ENCODE measurements around the gene BEAN1. TPM values are rescaled to one million over a fixed set of nuclear protein-coding genes. Genes with fewer than 3 reads are reported as not detected.

Gene BEAN1
- polyA plus RNA-seq, 1 of the 3 experiments (the other 2 are of a cell fraction), result 0.07 TPM

DNA sequence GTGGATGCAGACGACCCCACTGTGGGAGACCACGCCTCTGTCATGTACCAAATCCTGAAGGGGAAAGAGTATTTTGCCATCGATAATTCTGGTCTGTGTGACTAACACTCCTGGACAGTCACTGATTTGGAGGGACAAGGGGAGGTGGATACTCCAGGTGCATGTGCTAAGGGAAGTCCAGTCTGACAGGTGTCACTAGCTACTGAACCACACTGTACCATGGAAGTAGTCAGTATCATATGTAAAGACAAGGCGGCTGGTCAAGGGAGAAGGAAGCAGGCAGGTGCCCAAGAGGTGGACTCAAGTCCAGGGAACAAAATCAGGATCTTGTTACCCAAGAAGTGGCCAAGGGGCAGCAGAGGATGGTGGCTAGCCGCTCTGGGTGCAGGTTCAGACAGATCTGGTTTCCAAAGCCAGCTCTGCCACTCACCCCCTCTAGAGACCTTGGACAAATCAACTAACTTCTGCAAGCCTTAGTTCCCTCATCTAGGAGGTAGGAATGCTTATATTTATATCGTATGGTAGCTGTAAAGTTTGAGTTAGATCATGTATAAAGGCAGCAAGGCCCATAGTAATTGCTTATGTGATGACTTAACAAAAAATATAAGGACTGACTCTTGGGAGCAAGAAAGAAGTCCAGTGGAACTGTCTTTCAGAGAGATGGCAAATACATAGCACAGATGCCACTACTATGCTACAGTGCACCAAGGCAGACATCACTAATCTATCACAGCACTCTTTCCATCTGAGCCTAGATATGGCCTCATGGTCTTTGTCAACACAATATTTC lies 38.5 kb upstream of the BEAN1 start:
- TF ChIP-seq, protein P1, sequence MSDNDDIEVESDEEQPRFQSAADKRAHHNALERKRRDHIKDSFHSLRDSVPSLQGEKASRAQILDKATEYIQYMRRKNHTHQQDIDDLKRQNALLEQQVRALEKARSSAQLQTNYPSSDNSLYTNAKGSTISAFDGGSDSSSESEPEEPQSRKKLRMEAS (IDR thresholded peaks at IDR 0.05; ENCODE audit: low read depth), result no peak
- TF ChIP-seq YY1 (IDR thresholded peaks at IDR 0.05; ENCODE audit: low read depth), result no peak
- no peaks in the 10 kb centered on the region for H3F3A ChIP-seq (replicated peaks; ENCODE audit: insufficient read depth)
- 54% methylated on average over 5 of the region's 6 CpGs for WGBS (ENCODE audit: low lambda C conversion rate)
- DNase-seq, result no peak
- no peak overlapping the region for H3K4me2 ChIP-seq
- no peak overlapping the region for H3K27ac ChIP-seq (ENCODE audit: low read depth in 2 of 2, low read length in 1 of 2)
- no peaks in the 10 kb centered on the region for H4K20me1 ChIP-seq (ENCODE audit: insufficient read depth)
- H3K4me1 ChIP-seq (ENCODE audit: control insufficient read depth in 1 of 2, insufficient read depth in 2 of 2, low read depth in 1 of 2, low read length in 1 of 2), result no peaks in the 10 kb centered on the region; a peak in 1 of 4 replicates
- CTCF ChIA-PET, result interaction anchor here (0.8 to 1.8 kb wide), 3 partner anchors 19 to 46 kb away, joined by 3 to 7 read pairs (median 3); no protein-coding TSS in a partner anchor
- no peak overlapping the region for H3K4me3 ChIP-seq (ENCODE audit: low read depth in 2 of 2, low read length in 1 of 2)
- H3K9me2 ChIP-seq, result no peaks in the 10 kb centered on the region
- no peaks in the 10 kb centered on the region for H3K36me3 ChIP-seq (replicated peaks in 1 of 2; ENCODE audit: control insufficient read depth in 1 of 2, insufficient read depth in 2 of 2, low read length in 1 of 2)
- no peaks in the 10 kb centered on the region for H3K27me3 ChIP-seq (ENCODE audit: insufficient read depth)
- POLR2A ChIA-PET, result no interaction called here
- no peaks in the 10 kb centered on the region for H3K9me3 ChIP-seq
- H3K9ac ChIP-seq, result no peak overlapping the region
- H3K79me2 ChIP-seq (ENCODE audit: insufficient read depth), result no peaks in the 10 kb centered on the region
- no peak overlapping the region for H2AFZ ChIP-seq (ENCODE audit: low read depth)

DNA sequence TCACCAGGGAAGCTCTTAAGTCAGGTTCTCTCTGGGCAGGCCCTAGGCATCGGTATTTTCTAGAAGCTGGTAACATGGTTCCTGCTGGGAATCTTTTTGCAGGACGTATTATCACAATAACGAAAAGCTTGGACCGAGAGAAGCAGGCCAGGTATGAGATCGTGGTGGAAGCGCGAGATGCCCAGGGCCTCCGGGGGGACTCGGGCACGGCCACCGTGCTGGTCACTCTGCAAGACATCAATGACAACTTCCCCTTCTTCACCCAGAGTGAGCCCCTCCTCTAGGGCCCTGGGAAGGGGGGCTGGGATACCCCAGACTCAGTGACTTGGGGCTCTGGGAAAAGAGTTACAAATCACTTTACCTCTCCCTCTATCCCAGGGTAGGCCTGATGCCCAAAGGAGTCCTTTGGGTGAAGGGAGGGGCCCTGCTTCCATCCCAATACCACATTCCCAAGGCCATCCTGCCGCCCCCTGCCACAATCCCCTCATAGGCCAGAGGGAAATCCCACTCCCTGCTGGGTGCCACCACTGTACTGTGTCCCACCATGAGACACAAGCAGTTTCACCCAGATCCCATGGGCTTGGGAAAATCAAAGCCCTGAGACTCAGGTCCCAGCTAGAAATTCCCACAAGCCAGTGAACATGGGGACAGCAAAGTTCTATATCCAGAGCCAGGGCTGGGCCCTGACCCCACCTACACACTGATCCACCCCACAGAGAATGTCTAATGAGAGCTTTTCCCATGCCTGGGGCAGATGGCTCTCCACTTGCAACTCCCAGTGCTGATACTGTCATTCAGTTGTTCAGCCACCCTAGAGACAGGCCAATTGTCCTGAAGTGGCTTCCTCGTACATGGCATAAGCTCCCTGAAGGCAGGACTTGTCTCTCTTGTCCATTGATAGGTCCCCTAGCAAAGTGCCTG lies 37.6 kb upstream of the BEAN1 start:
- Histone ChIP-seq H3K4me3 (ENCODE audit: low read depth in 2 of 2, low read length in 1 of 2) (no peak overlapping the region), H3K9ac (no peak overlapping the region), H3K4me2 (no peak overlapping the region), H2AFZ (ENCODE audit: low read depth) (no peak overlapping the region), H3K9me3 (no peaks in the 10 kb centered on the region), H3K9me2 (no peaks in the 10 kb centered on the region), H4K20me1 (ENCODE audit: insufficient read depth) (no peaks in the 10 kb centered on the region), H3K79me2 (ENCODE audit: insufficient read depth) (no peaks in the 10 kb centered on the region), H3K4me1 (ENCODE audit: control insufficient read depth in 1 of 2, insufficient read depth in 2 of 2, low read depth in 1 of 2, low read length in 1 of 2) (no peaks in the 10 kb centered on the region), H3K27me3 (ENCODE audit: insufficient read depth) (no peaks in the 10 kb centered on the region), H3K27ac (ENCODE audit: low read depth in 2 of 2, low read length in 1 of 2) (no peak overlapping the region), H3K36me3 (replicated peaks in 1 of 2; ENCODE audit: control insufficient read depth in 1 of 2, insufficient read depth in 2 of 2, low read length in 1 of 2) (no peaks in the 10 kb centered on the region), H3F3A (replicated peaks; ENCODE audit: insufficient read depth) (no peaks in the 10 kb centered on the region)
- CTCF ChIA-PET, result interaction anchor here (1.8 kb wide), 1 partner anchor 18 kb away, joined by 7 read pairs; no protein-coding TSS in a partner anchor
- WGBS (ENCODE audit: low lambda C conversion rate), result 69% methylated on average over 12 of the region's 13 CpGs
- no peak for DNase-seq
- TF ChIP-seq CHD2 (IDR thresholded peaks at IDR 0.05; ENCODE audit: low read length, partially characterized antibody) (no peak), FOXM1 (IDR thresholded peaks at IDR 0.05; ENCODE audit: low read depth) (no peak), FOXJ3 (CRISPR knock-in tag; IDR thresholded peaks at IDR 0.05) (no peak)
- POLR2A ChIA-PET, result no interaction called here

DNA sequence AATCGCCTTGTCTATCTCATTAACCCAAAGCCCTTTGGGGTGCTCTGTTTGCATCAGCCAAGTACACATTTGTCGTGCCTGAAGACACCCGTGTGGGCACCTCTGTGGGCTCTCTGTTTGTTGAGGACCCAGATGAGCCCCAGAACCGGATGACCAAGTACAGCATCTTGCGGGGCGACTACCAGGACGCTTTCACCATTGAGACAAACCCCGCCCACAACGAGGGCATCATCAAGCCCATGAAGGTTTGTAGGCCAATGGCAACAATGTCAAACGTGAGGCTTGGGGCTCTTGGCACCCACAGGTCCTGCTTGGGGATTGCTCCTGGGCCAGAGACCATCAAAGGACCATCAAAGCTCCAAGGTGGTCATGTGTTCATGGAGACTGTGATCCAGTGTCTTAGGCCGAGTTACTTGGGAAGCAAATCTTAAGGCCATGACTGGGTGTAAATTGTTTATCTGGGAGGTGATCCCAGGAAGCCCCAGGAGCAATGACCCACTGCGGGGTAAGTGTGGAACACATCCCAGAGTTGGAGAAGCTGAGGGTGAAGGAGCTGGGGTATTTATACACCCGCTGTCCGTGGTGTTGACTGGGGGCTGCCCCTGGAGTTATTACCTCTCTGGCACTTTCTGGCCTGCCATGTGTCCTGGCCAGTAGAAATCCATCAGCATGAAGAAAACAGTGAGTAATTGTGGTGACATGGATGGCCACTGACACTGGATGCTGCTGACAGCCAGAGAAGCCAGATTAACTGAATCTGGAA lies 36.6 kb upstream of the BEAN1 start:
- Histone ChIP-seq H3K79me2 (ENCODE audit: insufficient read depth) (no peaks in the 10 kb centered on the region), H2AFZ (ENCODE audit: low read depth) (no peak overlapping the region), H3K4me2 (no peak overlapping the region), H3F3A (replicated peaks; ENCODE audit: insufficient read depth) (no peaks in the 10 kb centered on the region), H3K4me3 (ENCODE audit: low read depth in 2 of 2, low read length in 1 of 2) (no peak overlapping the region), H3K27ac (ENCODE audit: low read depth in 2 of 2, low read length in 1 of 2) (no peak overlapping the region), H4K20me1 (ENCODE audit: insufficient read depth) (no peaks in the 10 kb centered on the region), H3K9me3 (no peaks in the 10 kb centered on the region), H3K27me3 (ENCODE audit: insufficient read depth) (no peaks in the 10 kb centered on the region), H3K4me1 (ENCODE audit: control insufficient read depth in 1 of 2, insufficient read depth in 2 of 2, low read depth in 1 of 2, low read length in 1 of 2) (no peaks in the 10 kb centered on the region), H3K36me3 (replicated peaks in 1 of 2; ENCODE audit: control insufficient read depth in 1 of 2, insufficient read depth in 2 of 2, low read length in 1 of 2) (no peaks in the 10 kb centered on the region), H3K9ac (no peak overlapping the region), H3K9me2 (no peaks in the 10 kb centered on the region)
- POLR2A ChIA-PET, result no interaction called here
- DNase-seq, result no peak
- CTCF ChIA-PET, result interaction anchor here (1.8 kb wide), 1 partner anchor 17 kb away, joined by 7 read pairs; no protein-coding TSS in a partner anchor
- WGBS (ENCODE audit: low lambda C conversion rate), result 67% methylated on average over 14 of the region's 14 CpGs
- TF ChIP-seq JUND (IDR thresholded peaks at IDR 0.05) (no peak), SMC3 (IDR thresholded peaks at IDR 0.05; ENCODE audit: low read depth, low read length) (no peak)
- TF ChIP-seq, protein P1 (IDR thresholded peaks at IDR 0.05; ENCODE audit: low read depth), result no peak
- TF ChIP-seq, protein P2, sequence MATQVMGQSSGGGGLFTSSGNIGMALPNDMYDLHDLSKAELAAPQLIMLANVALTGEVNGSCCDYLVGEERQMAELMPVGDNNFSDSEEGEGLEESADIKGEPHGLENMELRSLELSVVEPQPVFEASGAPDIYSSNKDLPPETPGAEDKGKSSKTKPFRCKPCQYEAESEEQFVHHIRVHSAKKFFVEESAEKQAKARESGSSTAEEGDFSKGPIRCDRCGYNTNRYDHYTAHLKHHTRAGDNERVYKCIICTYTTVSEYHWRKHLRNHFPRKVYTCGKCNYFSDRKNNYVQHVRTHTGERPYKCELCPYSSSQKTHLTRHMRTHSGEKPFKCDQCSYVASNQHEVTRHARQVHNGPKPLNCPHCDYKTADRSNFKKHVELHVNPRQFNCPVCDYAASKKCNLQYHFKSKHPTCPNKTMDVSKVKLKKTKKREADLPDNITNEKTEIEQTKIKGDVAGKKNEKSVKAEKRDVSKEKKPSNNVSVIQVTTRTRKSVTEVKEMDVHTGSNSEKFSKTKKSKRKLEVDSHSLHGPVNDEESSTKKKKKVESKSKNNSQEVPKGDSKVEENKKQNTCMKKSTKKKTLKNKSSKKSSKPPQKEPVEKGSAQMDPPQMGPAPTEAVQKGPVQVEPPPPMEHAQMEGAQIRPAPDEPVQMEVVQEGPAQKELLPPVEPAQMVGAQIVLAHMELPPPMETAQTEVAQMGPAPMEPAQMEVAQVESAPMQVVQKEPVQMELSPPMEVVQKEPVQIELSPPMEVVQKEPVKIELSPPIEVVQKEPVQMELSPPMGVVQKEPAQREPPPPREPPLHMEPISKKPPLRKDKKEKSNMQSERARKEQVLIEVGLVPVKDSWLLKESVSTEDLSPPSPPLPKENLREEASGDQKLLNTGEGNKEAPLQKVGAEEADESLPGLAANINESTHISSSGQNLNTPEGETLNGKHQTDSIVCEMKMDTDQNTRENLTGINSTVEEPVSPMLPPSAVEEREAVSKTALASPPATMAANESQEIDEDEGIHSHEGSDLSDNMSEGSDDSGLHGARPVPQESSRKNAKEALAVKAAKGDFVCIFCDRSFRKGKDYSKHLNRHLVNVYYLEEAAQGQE (IDR thresholded peaks at IDR 0.05; ENCODE audit: low read depth, low read length), result no peak
- TF ChIP-seq, protein P3, sequence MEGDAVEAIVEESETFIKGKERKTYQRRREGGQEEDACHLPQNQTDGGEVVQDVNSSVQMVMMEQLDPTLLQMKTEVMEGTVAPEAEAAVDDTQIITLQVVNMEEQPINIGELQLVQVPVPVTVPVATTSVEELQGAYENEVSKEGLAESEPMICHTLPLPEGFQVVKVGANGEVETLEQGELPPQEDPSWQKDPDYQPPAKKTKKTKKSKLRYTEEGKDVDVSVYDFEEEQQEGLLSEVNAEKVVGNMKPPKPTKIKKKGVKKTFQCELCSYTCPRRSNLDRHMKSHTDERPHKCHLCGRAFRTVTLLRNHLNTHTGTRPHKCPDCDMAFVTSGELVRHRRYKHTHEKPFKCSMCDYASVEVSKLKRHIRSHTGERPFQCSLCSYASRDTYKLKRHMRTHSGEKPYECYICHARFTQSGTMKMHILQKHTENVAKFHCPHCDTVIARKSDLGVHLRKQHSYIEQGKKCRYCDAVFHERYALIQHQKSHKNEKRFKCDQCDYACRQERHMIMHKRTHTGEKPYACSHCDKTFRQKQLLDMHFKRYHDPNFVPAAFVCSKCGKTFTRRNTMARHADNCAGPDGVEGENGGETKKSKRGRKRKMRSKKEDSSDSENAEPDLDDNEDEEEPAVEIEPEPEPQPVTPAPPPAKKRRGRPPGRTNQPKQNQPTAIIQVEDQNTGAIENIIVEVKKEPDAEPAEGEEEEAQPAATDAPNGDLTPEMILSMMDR (IDR thresholded peaks at IDR 0.05), result no peak

Measured in SK-N-SH (cell line).